H1 (cell line): ENCODE measurements around the gene IL5. TPM values are rescaled to one million over a fixed set of nuclear protein-coding genes. Genes with fewer than 3 reads are reported as not detected.

Experiments
- CBX8 ChIP-seq: fragments of 300-800, 300-1000 bp; sonication (generic); IDR thresholded peaks from 2 replicates; pipeline ENCODE4 v1.7.1; 2016; ENCODE audit warnings: low read depth, low read length, borderline replicate concordance
- CHD1 ChIP-seq: IDR thresholded peaks from 2 replicates; pipeline ENCODE4 v1.6.1; 2012; ENCODE audit warnings: low read depth, low read length, improper control_type of control experiment
- CREB1 ChIP-seq: IDR thresholded peaks from 2 replicates; pipeline ENCODE4 v1.6.1; 2012; ENCODE audit warnings: inconsistent platforms
- EP300 ChIP-seq, 2 experiments: IDR thresholded peaks; 1 replicate in 1 of 2; 2 replicates in 1 of 2; pipeline ENCODE4 v1.6.1; 2011 to 2012; ENCODE audit warnings: low read depth in 2 of 2, low read length in 2 of 2, mild to moderate bottlenecking in 2 of 2, borderline replicate concordance in 1 of 2, inconsistent platforms in 1 of 2, moderate library complexity in 1 of 2
- FOSL1 ChIP-seq: IDR thresholded peaks from 2 replicates; pipeline ENCODE4 v1.6.1; 2011; ENCODE audit warnings: mild to moderate bottlenecking, low read depth, low read length, moderate library complexity; ENCODE audit not compliant: insufficient read depth
- GABPA ChIP-seq: IDR thresholded peaks from 2 replicates; pipeline ENCODE4 v1.6.1; 2011; ENCODE audit warnings: mild to moderate bottlenecking, low read length, moderate library complexity, borderline replicate concordance; ENCODE audit not compliant: insufficient read depth
- KDM1A ChIP-seq: fragments of 200-600, 300-600 bp; sonication (generic); IDR thresholded peaks from 2 replicates; pipeline ENCODE4 v1.7.1; 2016; ENCODE audit warnings: mild to moderate bottlenecking, low read length, borderline replicate concordance
- SUZ12 ChIP-seq: fragments of 200-600 bp; sonication (generic); IDR thresholded peaks from 2 replicates; pipeline ENCODE4 v1.6.1; 2012; ENCODE audit warnings: mild to moderate bottlenecking, inconsistent platforms, low read length, moderate library complexity, mixed read lengths
- polyA plus RNA-seq, 7 experiments: library from polyadenylated mRNA; depleted of rRNA in 3 of 7; stranded (reverse) in 5 of 7; unstranded in 2 of 7; fragments of >200 nt in 5 of 7; fragments of 200-250 nt in 2 of 7; gene quantifications; 1 replicate in 5 of 7; 2 replicates in 1 of 7; 4 replicates in 1 of 7; pipeline versions ENCODE4 v1.2.1 to v1.2.3, GENCODE V29; 2011 to 2013; ENCODE audit warnings: missing spikeins in 2 of 7, mixed read lengths in 2 of 7
- total RNA-seq: library from RNA; stranded (reverse); fragmentation: NEBNext Ultra II Directional; extraction: Animal tissue kit (Norgen Biotek cat#: 25700); gene quantifications from 2 replicates; pipeline ENCODE4 v1.2.1, GENCODE V29; 2021

IL5 gene
- total and polyA plus RNA-seq, 2 of the 8 experiments (the other 6 are each of a cell fraction or from before 2014, with no cell fraction given), result not detected

GRCh38 chr5:132493241-132493640 is 50.1 kb downstream of the IL5 start (continued):
- TF ChIP-seq SUZ12 (no peak), FOSL1 (no peak), CREB1 (no peak), GABPA (no peak), KDM1A (no peak), EP300 (IDR thresholded peaks at IDR 0.05; ENCODE audit: borderline replicate concordance in 1 of 2, low read depth in 2 of 2, low read length in 2 of 2) (no peak), CHD1 (no peak), CBX8 (no peak)
